HG03565 (cell line): ENCODE results near the gene TENM3.
"Not testable (repeated sequence)": the region's sequence is repeated elsewhere in the genome, so short reads cannot be mapped to it uniquely, and the experiment has no call there.

Experiments used
- ATAC-seq: cut with Tn5 transposase; IDR thresholded peaks from one replicate; pipeline ENCODE4 v1.9.1; 2021; ENCODE audit warnings: mild to moderate bottlenecking, moderate library complexity; ENCODE audit not compliant: unreplicated experiment

The TENM3 gene

DNA sequence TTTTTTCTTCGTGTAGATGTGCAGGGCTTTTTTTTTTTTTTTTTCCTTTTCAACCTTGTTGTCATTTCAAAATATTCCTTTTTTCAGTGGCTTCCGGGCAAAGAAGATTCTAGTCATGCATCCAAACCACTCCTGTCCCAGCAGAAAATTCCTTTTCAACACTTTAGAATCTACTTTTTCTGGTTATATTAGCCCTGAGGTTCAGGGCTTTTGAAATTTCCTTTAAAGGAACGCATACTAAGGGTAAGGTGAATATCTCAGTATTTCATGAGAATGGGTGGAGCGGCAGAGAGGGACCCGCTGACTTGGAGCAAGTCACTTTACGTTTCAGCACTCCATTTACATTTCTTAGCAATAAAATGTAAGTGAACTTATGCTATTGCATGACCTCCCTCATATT lies 15.6 kb upstream of the TENM3 start:
- ATAC-seq, result no peak

DNA sequence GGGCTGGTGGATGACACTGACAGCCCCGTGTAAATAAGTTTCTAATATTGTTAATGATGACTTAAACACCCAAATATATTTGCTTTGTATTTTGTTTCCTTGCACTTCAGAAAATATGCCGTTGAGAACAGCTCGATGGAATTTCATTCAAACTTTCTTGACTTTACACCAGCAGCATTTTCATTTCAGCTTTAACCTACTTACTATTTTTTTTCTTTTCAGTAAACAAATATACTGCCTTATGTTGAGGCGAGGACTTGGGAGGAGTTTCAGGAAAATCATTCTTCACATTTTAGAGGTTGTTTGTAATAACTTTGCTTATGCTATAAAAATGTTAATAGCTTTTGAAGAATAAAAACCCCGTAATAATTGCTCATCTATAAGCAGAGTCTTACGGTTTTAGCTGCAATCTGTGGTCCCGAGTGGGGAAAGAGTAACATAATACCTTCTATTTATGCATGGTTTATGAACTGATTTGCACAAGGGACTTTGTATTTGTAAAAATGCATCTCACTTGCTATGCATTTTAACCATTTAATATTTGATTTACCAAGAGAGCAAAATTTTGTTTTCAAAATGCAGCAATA lies 14.1 kb upstream of the TENM3 start:
- no peak for ATAC-seq

DNA sequence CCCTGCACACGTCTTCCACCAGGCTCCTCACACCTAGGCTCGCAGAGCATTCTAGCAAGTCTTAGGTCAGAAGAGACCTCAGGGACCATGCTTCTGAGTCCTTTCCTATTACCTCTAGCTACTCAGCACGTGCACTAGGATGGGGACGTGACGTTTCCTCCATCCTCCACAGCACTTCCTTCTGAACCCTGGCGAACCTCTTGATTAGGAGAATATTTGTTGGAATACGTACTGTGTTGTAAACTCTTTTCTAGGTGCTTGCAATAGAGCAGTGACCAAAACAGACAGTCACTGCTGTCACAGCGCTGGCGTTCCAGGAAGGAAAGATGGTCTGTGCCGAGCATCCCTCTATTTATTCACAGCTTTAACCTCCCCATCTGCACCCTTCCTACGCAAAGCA lies 12.9 kb upstream of the TENM3 start:
- no peak for ATAC-seq

DNA sequence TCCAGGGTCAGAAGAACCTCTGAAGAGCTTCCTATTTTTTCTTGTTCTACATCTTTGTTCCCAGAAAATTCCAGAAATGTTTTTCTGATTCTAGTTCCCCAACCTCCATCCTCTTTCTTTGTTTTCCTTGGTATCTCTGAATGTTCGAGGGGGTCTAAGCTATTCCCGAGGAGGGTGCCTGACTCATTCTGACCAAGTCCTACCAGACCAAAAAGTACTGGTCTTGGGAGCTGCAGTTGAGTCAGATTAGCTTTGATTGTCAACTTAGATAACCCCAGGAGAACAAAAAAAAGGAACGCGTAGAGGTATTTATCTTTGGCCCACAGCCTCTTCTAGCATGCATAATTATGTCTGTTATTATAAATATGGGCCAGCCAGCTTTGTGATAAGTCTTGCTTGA lies 12.1 kb upstream of the TENM3 start:
- no peak for ATAC-seq

DNA sequence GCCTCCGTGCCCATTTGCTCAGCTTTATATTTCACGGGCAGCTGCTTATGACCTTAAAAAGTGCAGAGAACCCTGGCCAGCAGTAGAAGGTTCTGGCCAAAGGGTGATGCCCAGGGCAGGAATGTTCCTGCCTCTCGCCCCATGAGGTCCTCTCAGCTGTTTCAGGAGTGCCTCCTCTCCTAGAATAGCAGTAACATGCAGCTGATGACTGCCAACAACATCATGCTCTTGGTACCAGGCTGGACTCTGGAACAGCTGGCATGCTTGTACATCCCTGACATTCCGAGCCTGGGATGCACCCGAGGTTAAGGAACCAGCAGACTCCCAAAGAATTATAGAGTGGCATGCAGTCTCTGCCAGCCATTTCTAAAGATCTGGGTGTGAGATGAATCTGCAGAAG lies 11.7 kb upstream of the TENM3 start:
- no peak for ATAC-seq

DNA sequence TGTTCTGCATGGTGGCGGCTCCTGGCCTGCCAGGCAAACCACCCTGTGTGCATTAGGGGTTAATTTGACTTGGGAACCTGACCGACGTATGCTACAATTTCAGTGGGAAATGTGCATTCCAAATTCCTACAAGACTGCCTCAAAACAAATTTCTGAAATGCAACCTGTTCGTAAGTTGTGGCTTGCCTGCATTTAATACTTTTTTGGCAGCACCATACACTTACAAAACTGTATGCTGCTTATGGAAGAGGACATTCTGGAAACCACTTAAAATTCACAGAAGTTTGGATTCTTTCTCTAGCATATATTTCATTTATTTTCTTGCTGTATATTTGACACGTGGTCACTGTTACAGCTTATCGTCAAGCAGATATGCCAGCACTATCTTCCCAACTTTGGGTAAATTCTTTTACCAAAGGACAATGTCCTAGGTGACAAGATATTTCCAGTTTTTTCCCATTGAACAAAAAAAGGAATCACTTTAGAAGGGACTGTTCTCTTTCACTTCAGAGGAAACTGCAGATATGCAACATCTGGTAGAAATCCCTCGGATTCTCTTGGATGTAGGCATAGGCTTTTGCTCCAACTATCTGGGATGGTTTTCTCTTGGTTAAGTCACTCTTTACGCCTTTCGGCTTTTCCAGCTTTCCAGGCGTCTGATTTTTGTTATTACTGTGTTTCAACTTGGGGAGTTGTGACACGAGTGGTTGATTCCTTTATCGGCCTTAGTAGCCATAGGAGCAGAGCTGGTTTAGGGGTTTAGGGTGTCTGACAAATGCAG lies 9.7 kb upstream of the TENM3 start:
- no peak for ATAC-seq

DNA sequence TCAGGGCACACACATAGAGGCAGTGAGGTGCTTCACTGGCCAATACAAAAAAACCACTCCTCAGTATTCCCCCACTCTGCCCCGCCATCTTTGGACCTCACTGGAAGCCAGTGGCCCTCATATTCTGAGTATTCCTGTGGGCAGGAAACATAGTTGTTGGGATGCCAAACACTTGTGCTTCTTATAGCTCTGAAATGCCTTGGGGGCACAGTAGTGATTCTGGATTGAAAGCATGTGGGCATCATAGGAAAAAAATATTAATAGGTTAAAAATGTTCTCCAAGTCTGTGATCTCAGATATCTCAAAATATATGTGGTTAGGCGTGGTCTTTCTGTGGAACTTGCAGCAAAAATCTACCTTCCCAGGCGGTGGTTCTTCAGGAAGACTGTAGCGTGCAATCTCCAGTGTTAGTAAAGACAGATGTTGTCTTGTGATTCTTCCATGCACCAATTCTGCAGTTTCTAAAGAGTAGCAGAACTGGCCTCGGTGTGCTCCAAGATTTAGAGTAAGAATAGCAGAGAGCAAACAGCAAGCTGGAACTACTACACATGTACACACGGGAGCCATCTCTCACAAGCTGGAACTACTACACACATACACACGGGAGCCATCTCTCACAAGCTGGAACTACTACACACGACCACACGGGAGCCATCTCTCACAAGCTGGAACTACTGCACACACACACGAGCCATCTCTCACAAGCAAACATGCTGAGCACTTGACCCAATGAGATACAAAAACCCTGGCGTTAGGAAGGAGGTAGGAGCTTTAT lies 8.0 kb upstream of the TENM3 start:
- no peak for ATAC-seq

DNA sequence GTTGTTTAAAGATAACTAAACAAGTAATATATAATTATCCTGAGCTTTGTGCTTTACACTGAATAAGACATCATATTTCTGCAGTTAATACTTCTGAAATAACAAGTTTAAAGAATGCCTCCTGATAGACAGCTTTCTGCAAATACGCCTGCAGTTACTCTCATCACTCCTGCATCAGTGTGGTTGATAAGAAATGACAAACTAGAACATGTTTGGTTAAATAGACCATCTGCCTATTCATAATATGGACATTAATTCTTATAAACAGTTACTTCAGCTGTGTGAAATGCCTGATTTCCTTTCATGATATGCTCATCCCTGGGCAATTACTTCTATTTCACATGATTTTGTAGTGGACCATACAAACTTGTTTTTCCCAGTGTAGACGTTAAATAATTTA lies 7.0 kb upstream of the TENM3 start:
- no peak for ATAC-seq

DNA sequence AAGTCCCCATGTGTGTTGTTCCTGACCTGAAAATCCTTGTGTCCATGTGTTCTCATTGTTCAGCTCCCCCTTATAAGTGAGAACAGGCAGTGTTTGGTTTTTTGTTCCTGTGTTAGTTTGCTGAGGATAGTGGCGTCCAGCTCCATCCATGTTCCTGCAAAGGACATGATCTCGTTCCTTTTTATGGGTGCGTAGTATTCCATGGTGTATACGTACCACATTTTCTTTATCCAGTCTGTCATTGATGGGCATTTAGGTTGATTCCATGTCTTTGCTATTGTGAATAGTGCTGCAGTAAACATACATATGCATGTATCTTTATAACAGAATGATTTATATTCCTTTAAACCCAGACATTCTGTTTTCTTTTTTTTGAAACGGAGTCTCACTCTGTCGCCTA lies 6.2 kb upstream of the TENM3 start:
- not testable (repeated sequence) for ATAC-seq

DNA sequence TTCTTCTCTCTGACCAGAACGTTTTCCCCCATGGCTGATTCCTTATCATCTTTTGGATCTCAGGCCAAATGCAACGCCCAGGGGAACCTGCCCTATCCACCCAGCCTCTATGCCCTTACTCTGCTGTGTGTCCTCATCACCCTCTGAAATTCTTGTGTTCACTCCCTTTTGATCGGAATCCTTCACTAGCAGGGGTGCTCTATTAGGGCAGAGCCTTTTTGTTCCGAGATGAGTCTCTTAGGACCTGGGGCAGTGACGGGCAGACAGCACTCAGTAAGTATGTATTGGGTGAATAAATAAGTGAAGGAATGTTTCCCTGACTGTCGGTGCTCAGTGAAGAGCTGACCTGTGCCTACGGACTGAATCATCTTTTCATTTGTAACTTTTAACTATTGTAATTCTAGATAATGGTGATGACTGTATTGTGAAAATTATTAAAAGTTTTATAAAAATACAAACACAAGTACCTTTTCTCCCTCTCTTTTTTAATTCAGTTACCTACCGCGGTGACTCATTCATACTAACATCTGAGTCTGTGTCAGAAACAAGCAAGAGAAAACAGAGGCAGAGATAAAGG lies 4.8 kb upstream of the TENM3 start:
- no peak for ATAC-seq

DNA sequence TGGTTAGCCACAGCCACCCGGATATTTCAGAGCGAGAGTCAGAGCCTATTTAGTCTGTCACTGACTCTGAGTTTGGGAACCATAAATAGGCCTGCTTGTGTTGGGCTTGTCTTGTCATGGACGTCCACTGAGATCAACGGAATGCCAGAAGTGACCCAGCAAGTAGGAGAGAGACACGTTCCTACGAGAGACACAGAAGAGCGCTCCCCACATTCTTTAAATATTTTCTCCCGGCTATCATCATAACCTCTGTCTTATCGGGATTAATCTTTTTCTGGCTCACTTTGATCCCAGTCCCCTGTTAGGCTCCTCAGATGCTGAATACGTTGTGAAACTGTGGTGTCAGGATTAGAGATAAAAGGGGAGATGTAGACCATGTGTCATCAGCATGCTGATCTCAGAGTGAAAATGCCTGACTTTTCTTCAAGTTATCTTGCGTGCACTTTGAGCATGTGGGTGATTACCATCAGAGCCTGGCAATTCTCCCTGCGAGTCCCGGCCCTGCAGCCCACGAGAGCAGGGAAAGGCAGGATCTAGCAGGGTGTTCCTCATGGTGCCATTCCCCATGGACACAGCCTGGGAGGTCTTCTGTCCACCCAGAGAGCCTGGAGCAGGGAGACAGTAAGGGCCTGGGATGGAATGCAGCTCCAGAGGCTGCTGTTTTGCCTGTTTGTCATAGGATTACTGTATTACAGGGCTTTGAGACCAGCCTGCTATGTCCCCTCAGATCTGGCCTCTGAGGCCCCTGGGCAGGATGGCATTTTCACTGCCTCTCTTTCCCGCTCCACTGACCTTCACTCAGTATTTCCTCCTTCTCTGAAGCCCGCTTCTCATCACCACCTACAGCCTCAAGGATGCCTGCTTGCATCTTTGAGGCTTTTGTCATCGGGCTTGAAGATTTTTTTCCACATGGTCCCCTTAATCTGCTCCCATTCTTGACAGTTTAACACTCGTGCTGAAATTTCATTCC lies 2.8 kb upstream of the TENM3 start:
- no peak for ATAC-seq

DNA sequence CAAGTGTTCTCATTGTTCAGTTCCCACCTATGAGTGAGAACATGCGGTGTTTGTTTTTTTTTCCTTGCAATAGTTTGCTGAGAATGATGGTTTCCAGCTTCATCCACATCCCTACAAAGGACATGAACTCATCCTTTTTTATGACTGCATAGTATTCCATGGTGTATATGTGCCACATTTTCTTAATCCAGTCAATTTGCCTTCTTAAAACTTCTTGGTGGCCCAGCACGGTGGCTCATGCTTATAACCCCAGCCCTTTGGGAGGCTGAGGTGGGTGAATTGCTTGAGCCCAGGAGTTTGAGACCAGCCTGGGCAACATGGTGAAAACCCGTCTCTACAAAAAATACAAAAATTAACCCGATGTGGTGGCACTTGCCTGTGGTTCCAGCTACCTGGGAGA lies 942 bp upstream of the TENM3 start:
- ATAC-seq, result not testable (repeated sequence)

DNA sequence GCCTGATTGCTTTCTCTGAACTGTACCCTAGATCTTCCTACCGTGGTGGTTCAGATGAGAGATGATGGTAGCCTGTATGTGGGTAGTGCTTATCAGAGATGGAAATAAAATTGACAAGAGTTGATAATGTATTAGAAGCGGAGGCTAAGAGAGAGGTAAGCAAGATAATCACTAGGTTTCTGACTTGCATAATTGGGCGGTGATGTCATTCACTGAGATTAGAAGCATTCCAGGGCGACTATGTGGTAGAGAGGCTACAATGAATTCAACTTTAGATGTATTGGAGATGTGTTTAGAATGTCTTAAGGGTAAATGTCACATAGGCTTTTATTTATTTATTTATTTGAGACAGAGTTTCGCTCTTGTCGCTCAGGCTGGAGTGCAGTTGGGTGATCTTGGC lies 415 bp upstream of the TENM3 start:
- ATAC-seq, result no peak

DNA sequence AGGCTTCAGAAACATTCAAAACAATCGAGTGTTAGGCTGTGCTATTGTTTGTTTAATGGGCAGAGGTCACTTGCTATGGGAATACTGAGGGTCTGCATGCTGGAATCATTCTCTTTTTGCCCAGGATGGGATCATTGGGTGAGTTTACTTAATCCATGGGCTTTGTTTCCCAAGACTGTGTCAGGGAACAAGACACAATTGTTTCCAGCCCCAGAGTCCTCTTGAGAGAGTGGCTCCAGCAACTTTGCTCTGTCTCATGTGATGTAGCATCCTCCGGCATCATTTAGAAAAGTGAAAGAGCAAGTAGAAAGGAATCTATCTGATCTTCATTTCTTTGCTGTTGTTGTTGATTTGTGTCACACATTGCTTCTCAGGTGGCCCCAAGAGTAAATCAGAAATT lies 1.8 kb downstream of the TENM3 start:
- ATAC-seq, result no peak

DNA sequence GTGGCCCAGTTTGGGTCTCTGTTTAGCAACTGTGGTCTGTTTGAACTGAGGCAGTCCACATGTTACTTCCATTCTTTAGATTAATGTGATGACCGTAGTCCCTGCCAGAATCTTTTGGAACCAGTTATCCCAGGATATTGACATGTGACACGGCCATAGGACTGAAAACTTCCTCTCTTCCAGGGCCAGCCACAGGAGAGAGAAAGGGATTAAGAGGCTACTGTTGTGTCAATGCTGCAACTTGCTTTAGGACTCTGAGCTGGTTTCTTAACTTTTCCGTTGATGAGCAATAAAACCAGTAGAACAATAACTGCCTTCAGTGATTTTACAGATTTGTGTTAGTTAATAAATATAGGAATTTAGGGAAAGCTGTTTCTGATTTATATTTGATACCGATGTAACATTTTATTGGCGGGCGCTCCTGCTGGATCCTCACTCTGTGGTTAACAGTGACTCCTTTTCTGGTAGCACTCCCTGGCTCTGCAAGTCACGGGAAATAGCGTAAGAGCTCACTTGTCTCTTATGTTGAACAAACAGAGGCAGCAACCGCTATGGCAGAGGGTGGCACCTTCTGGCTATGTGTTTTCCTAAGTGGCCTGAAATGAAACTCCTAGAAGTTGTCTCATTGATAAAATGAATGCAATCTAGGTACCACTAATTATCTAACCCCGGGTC lies 2.5 kb downstream of the TENM3 start:
- ATAC-seq, result no peak

DNA sequence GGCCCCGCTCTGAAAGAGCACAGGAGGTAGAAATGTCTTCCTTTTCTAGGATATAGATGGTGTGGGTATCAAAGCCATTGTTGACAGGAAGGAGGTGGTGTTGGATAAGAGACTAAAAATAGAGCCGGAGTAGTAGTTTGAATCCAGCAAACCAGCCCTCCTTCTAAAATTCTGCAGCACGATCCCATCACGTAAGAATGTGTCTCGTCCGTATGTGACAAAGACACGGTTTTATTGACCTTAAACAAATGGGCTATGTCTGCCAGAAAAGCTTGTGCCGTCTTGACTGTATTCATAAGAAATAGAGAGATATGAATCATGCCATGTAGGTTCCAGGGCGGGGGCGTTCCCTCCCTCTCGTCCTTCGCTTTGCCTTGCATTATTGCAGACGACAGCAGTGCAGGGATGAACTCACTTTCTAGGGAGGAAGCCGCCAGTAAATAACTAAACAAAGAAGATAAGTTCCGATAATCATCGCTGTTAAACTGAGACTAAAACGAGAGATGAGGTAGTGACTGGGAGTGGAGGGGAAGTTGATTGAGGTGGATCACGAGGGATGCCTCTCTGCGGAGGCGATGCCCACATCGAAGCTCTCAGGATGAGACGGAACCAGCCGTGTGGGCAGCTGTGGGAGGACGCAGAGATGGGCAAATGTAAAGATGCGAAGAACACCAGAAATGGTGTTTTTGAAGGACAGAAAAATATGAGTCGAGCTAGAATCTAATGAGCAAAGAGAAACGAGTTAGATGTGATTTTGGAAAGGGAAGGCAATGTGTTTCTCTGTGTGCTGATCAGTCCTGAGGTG lies 3.4 kb downstream of the TENM3 start:
- no peak for ATAC-seq

DNA sequence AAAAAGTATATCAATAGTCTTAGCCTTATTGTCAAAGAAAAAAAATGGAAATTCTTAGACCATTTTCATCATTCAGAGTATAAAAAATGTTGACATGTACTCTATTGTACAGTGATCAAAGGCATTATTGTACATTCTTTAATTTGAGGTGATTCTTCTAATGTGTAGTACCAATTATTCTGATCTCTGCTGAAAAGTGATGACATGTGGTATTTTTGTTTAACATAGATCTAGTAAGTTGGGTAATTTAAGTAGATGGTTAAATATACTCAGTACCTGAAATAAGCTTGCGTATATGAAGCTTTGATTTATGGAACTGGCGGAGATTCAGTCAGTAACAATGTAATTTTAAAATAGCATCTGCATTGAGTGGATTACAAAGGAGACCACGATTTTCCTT lies 5.1 kb downstream of the TENM3 start:
- no peak for ATAC-seq

DNA sequence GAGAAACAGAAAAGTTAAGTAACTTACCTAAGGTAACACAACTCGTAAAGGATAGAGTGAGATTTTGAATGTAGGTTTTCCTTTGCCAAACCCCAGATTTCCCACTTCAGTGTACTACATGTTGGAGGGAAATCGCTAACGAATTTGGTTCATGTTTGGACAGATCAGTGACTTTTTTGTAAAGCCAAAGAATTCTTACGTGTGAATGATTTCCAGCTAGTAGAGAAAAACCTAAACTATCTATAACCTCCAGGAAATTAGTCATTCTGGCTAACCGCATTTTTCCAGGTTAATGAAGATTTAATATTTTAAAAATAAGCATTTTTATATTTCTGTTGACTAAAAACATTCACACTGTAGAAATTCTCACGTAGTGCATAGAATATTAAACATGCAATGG lies 7.2 kb downstream of the TENM3 start:
- no peak for ATAC-seq

DNA sequence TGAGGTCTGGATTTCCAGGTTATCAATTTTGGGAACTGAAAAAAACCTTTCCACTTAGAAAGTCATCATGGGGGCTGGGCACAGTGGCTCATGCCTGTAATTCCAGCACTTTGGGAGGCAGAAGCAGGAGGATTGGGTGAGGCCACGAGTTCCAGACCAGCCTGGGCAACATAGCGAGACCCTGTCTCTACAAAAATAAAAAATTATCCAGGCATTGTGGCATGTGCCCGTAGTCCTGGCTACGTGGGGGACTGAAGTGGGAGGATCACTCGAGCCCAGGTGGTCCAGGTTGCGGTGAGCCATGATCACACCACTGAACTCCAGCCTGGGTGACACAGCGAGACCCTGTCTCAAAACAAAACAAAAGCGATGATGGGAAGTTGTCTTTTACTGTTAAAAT lies 7.9 kb downstream of the TENM3 start:
- no peak for ATAC-seq
